ENCODE data around the gene RCCD1. TPM values are rescaled to one million over a fixed set of nuclear protein-coding genes. Genes with fewer than 3 reads are reported as not detected.
A peak's percentile ranks its signal among the peaks of the same experiment; 100 is the strongest.

RCCD1 gene
- total RNA-seq, 1 donor from 2014 or later, result 19.7 TPM

DNA sequence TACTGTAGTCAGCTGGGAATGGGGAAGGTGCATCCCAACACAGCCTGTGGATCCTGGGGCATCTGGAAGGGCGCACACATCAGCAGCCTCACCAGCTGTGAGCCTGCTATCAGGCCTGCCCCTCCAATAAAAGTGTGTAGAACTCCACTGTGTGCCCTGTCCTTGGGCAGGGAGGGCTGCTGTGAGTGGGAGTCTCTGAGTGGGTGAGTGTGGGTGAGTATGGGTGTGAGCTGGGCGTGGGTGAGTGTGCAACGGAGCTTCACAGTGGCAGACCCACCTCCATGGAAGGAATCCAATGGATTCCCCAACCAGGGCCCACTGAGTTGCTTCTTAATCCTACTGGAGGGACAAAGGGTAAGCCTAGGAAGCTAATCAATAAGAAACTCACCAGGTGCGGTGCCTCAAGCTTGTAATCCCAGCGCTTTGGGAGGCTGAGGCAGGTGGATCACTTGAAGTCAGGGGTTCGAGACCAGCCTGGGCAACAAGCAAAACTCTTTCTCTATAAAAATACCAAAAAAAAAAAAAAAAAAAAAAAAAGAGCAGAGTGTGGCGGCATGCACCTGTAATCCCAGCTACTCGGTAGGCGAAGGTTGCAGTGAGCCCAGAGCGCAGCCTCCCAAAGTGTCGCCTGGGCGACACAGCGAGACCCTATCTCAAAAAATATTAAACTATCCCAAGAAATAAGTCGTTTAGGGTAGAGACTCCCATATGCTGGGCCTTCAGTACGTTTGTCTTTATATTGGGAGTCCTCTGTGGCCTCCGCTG is 555 bp upstream of the RCCD1 start:
- H3K4me3 ChIP-seq, result peak overlapping the region; percentile 56
- H3K9me3 ChIP-seq (ENCODE audit: low read depth), result no peaks in the 10 kb centered on the region
- Mint-ChIP-seq H3K9me3 (no peaks in the 10 kb centered on the region), H3K4me1 (peaks cover 16% of the 10 kb centered on the region), H3K27ac (no peak overlapping the region), H3K4me3 (peak overlapping the region; percentile 85), H3K36me3 (peaks cover 15% of the 10 kb centered on the region), H3K27me3 (ENCODE audit: insufficient read depth, low read depth) (peaks cover 12% of the 10 kb centered on the region)
- H4K20me1 ChIP-seq (ENCODE audit: low read depth), result peaks cover 8% of the 10 kb centered on the region
- H3K4me1 ChIP-seq, result peaks cover 12% of the 10 kb centered on the region
- H3K79me2 ChIP-seq (ENCODE audit: low read depth), result no peaks in the 10 kb centered on the region
- no peak overlapping the region for H2AFZ ChIP-seq (replicated peaks)
- H3K27me3 ChIP-seq, result peaks cover 14% of the 10 kb centered on the region
- peaks cover 31% of the 10 kb centered on the region for H3F3A ChIP-seq (ENCODE audit: low read depth)
- H3K4me2 ChIP-seq, result peak overlapping the region; percentile 78
- H3K36me3 ChIP-seq, result no peaks in the 10 kb centered on the region
- H3K9ac ChIP-seq, result no peak overlapping the region
- DNase-seq (ENCODE audit: low spot score), result peak; percentile 45
- TF ChIP-seq, protein P1, sequence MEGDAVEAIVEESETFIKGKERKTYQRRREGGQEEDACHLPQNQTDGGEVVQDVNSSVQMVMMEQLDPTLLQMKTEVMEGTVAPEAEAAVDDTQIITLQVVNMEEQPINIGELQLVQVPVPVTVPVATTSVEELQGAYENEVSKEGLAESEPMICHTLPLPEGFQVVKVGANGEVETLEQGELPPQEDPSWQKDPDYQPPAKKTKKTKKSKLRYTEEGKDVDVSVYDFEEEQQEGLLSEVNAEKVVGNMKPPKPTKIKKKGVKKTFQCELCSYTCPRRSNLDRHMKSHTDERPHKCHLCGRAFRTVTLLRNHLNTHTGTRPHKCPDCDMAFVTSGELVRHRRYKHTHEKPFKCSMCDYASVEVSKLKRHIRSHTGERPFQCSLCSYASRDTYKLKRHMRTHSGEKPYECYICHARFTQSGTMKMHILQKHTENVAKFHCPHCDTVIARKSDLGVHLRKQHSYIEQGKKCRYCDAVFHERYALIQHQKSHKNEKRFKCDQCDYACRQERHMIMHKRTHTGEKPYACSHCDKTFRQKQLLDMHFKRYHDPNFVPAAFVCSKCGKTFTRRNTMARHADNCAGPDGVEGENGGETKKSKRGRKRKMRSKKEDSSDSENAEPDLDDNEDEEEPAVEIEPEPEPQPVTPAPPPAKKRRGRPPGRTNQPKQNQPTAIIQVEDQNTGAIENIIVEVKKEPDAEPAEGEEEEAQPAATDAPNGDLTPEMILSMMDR (IDR thresholded peaks at IDR 0.05), result no peak
- H3K27ac ChIP-seq, result no peak overlapping the region

DNA sequence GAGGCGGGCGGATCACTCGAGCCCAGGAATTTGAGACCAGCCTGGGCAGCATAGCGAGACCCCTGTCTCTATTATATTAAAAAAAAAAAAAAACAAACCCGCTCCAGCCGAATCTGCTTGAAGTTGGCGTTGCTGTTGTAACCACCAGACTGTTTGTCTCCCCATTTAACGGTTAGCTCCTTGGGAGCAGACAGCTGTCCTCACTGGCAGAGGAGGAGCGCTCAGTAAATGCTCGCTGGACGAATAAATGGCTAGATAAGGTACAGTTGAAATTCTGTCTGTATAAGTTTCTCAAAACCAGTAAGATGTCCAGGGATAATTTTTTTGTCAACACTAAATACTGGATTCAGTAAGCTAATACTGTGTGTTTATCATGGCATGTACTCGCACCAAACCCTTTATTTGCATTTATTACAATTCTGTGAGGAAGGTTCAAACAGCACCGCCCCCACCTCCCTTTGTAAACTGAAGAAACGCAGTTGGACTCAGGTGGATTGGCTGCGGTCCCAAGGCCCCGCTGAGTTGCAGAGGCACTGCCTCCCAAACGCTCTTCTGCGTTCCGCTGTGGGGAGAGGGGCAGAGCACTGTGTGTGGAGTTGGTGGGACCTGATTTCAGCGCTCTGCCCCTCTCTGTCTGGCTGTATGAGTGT is 1.1 kb downstream of the RCCD1 start:
- H3K27ac Mint-ChIP-seq, result no peak overlapping the region

DNA sequence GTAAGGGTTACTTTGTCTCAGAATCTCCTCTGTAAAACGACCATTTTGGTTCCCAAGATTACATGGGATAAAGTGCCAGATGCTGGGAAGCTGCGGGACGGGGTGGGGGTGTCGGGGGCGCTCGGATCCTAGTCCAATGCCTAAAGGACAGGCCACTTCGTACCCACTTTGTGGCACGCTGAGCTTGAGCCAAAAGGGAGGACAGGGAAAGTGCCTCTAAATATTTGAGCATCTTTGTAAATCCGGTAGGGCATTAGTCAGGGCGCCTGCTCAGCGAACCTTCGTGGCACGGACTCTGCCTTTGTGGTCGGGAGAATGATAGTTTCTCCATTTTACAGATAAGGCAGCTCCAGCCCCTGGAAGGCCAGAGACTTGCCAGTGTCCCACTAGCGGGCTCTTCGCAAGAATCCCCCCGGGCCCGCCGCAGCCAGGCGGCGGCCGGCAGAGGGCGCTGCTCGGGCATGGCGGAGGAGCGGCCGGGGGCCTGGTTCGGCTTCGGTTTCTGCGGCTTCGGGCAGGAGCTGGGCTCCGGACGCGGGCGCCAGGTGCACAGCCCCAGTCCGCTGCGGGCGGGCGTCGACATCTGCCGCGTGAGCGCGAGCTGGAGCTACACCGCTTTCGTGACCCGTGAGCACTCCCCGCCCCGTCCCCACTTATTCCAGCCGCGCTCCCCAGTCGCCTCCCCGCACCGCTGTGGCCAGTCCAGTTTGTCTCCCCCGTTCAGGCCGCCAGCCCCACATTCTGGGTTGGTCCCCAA is 1.8 kb downstream of the RCCD1 start:
- Mint-ChIP-seq H3K4me3 (peak overlapping the region; percentile 85), H3K27me3 (ENCODE audit: insufficient read depth, low read depth) (peaks cover 11% of the 10 kb centered on the region), H3K9me3 (no peaks in the 10 kb centered on the region), H3K27ac (no peak overlapping the region), H3K36me3 (peaks cover 10% of the 10 kb centered on the region), H3K4me1 (peaks cover 16% of the 10 kb centered on the region)
- Histone ChIP-seq H3K4me2 (peak overlapping the region; percentile 78), H3K79me2 (ENCODE audit: low read depth) (no peaks in the 10 kb centered on the region), H3K27ac (no peak overlapping the region), H2AFZ (replicated peaks) (no peak overlapping the region), H3K9ac (no peak overlapping the region), H4K20me1 (ENCODE audit: low read depth) (peaks cover 8% of the 10 kb centered on the region), H3K36me3 (no peaks in the 10 kb centered on the region), H3K4me1 (peaks cover 12% of the 10 kb centered on the region), H3K27me3 (peaks cover 14% of the 10 kb centered on the region), H3K9me3 (ENCODE audit: low read depth) (no peaks in the 10 kb centered on the region), H3K4me3 (peak overlapping the region; percentile 56), H3F3A (ENCODE audit: low read depth) (peaks cover 31% of the 10 kb centered on the region)
- DNase-seq (ENCODE audit: low spot score), result peak; percentile 92
- TF ChIP-seq EZH2phosphoT487 (IDR thresholded peaks at IDR 0.05), result no peak
- peak; percentile 36 for TF ChIP-seq EZH2 (IDR thresholded peaks at IDR 0.05)
- TF ChIP-seq, protein P1 (IDR thresholded peaks at IDR 0.05), result peak; percentile 95

More for the DNA sequence above, 1.1 kb downstream of the RCCD1 start:
- Histone ChIP-seq H3K27me3 (peaks cover 14% of the 10 kb centered on the region), H2AFZ (replicated peaks) (no peak overlapping the region), H3K4me1 (peaks cover 12% of the 10 kb centered on the region), H3K9ac (no peak overlapping the region), H3K27ac (no peak overlapping the region), H4K20me1 (ENCODE audit: low read depth) (peaks cover 8% of the 10 kb centered on the region), H3K36me3 (no peaks in the 10 kb centered on the region), H3F3A (ENCODE audit: low read depth) (peaks cover 31% of the 10 kb centered on the region), H3K9me3 (ENCODE audit: low read depth) (no peaks in the 10 kb centered on the region), H3K4me3 (peak overlapping the region; percentile 56), H3K4me2 (peak overlapping the region; percentile 78), H3K79me2 (ENCODE audit: low read depth) (no peaks in the 10 kb centered on the region)
- TF ChIP-seq, protein P1 (IDR thresholded peaks at IDR 0.05), result no peak
- TF ChIP-seq EZH2phosphoT487 (IDR thresholded peaks at IDR 0.05) (no peak), EZH2 (IDR thresholded peaks at IDR 0.05) (no peak)
- Mint-ChIP-seq H3K27me3 (ENCODE audit: insufficient read depth, low read depth) (peaks cover 11% of the 10 kb centered on the region), H3K4me3 (peak overlapping the region; percentile 85), H3K36me3 (peaks cover 12% of the 10 kb centered on the region), H3K9me3 (no peaks in the 10 kb centered on the region), H3K4me1 (peaks cover 16% of the 10 kb centered on the region)
- no peak for DNase-seq (ENCODE audit: low spot score)

All from neural progenitor cell (in vitro differentiated cells).